Thymus (tissue), 11 donors: Measurements from ENCODE around the gene NOS1. TPM values are rescaled to one million over a fixed set of nuclear protein-coding genes. Genes with fewer than 3 reads are reported as not detected.

Source experiments
- DNase-seq, 9 donors: peaks; one replicate each; pipeline ENCODE4 v3.0.0-alpha.2; 2013; ENCODE audit warnings: low spot score in 9 of 9, low read depth in 6 of 9, missing footprints in 1 of 9
- H3K27ac ChIP-seq, 2 donors: one replicate each; pipeline ENCODE4 v1.5.1; 2013; ENCODE audit warnings: control low read depth in 1 of 2, low read depth in 1 of 2, low read length in 1 of 2, mild to moderate bottlenecking in 1 of 2, moderate library complexity in 1 of 2
- H3K27me3 ChIP-seq, 2 donors: one replicate each; pipeline ENCODE4 v1.5.1; 2013; ENCODE audit warnings: low read length in 1 of 2; ENCODE audit not compliant: control insufficient read depth in 2 of 2, insufficient read depth in 1 of 2
- H3K36me3 ChIP-seq, 2 donors: one replicate each; pipeline ENCODE4 v1.5.1; 2013; ENCODE audit warnings: low read length in 1 of 2, mild to moderate bottlenecking in 1 of 2, moderate library complexity in 1 of 2; ENCODE audit not compliant: control insufficient read depth in 2 of 2, insufficient read depth in 2 of 2
- H3K4me1 ChIP-seq, 2 donors: one replicate each; pipeline ENCODE4 v1.5.1; 2013; ENCODE audit warnings: low read length in 2 of 2; ENCODE audit not compliant: control insufficient read depth in 2 of 2, insufficient read depth in 2 of 2
- H3K4me3 ChIP-seq, 2 donors: one replicate each; pipeline ENCODE4 v1.5.1; 2013; ENCODE audit warnings: low read length in 2 of 2, control low read depth in 1 of 2, mild to moderate bottlenecking in 1 of 2
- H3K9me3 ChIP-seq, 2 donors: one replicate each; pipeline ENCODE4 v1.5.1; 2013; ENCODE audit warnings: low read length in 1 of 2, mild to moderate bottlenecking in 1 of 2; ENCODE audit not compliant: control insufficient read depth in 2 of 2, insufficient read depth in 1 of 2
- WGBS: extraction: QIAGEN DNeasy Blood & Tissue Kit; methylation state at CpG from one replicate; pipeline ENCODE4 v1.1.7; 2013; 5-methylcytosine and 5-hydroxymethylcytosine counted together
- polyA plus RNA-seq: library from polyadenylated mRNA; stranded (reverse); fragments of 200-250 nt; gene quantifications from one replicate; pipeline ENCODE4 v1.2.3, GENCODE V29; 2013
- total RNA-seq: library from RNA; stranded (reverse); fragments of 120-200 nt; gene quantifications from one replicate; pipeline ENCODE4 v1.2.4, GENCODE V29; 2013
- donor health status: healthy.

Gene NOS1
- total and polyA plus RNA-seq, 2 donors: 0.05 to 0.23 TPM

GRCh38 chr12:117359029-117359845, 2.2 kb downstream of the NOS1 start:
- no peaks in the 10 kb centered on the region for H3K4me1 ChIP-seq
- H3K27me3 ChIP-seq: peaks cover 47 to 61% of the 10 kb centered on the region in 2 donors
- no peaks in the 10 kb centered on the region for H3K9me3 ChIP-seq
- no peaks in the 10 kb centered on the region for H3K36me3 ChIP-seq
- no peak for DNase-seq
- H3K4me3 ChIP-seq: no peak overlapping the region
- WGBS: 18% methylated on average over 42 of the region's 42 CpGs
- H3K27ac ChIP-seq: no peak overlapping the region

- Histone ChIP-seq H3K36me3 (no peaks in the 10 kb centered on the region), H3K4me3 (no peak overlapping the region), H3K27ac (no peak overlapping the region), H3K9me3 (no peaks in the 10 kb centered on the region), H3K27me3 (peaks cover 23 to 32% of the 10 kb centered on the region in 2 donors), H3K4me1 (no peaks in the 10 kb centered on the region)
- DNase-seq: no peak
- 49% methylated on average over 1 of the region's 1 CpG for WGBS
These were observed 5.4 kb downstream of the NOS1 start for GRCh38 chr12:117356048-117356447.

GRCh38 chr12:117352883-117353282, 8.5 kb downstream of the NOS1 start:
- Histone ChIP-seq H3K4me1 (no peaks in the 10 kb centered on the region), H3K9me3 (no peaks in the 10 kb centered on the region), H3K4me3 (no peak overlapping the region), H3K27ac (no peak overlapping the region), H3K27me3 (peaks cover 0 to under 1% of the 10 kb centered on the region in 2 donors), H3K36me3 (no peaks in the 10 kb centered on the region)
- DNase-seq: no peak

- 85% methylated on average over 9 of the region's 9 CpGs for WGBS
- DNase-seq: no peak
- no peaks in the 10 kb centered on the region for H3K36me3 ChIP-seq
These were observed 9.2 kb downstream of the NOS1 start for GRCh38 chr12:117352206-117352605.

GRCh38 chr12:117350140-117350539, 11.3 kb downstream of the NOS1 start:
- Histone ChIP-seq H3K9me3 (no peaks in the 10 kb centered on the region), H3K36me3 (no peaks in the 10 kb centered on the region), H3K4me3 (no peak overlapping the region), H3K27me3 (no peaks in the 10 kb centered on the region), H3K27ac (no peak overlapping the region), H3K4me1 (no peaks in the 10 kb centered on the region)
- no peak for DNase-seq
- 94% methylated on average over 4 of the region's 4 CpGs for WGBS

More at GRCh38 chr12:117352206-117352605, 9.2 kb downstream of the NOS1 start:
- no peaks in the 10 kb centered on the region for H3K4me1 ChIP-seq
- H3K4me3 ChIP-seq: no peak overlapping the region
- H3K27me3 ChIP-seq: no peaks in the 10 kb centered on the region
- no peak overlapping the region for H3K27ac ChIP-seq
- H3K9me3 ChIP-seq: no peaks in the 10 kb centered on the region

GRCh38 chr12:117347588-117347987, 13.8 kb downstream of the NOS1 start:
- Histone ChIP-seq H3K27me3 (no peaks in the 10 kb centered on the region), H3K27ac (no peak overlapping the region), H3K9me3 (no peaks in the 10 kb centered on the region), H3K4me1 (no peaks in the 10 kb centered on the region), H3K36me3 (no peaks in the 10 kb centered on the region), H3K4me3 (no peak overlapping the region)
- WGBS: 61% methylated on average over 4 of the region's 4 CpGs
- DNase-seq: no peak

- no peaks in the 10 kb centered on the region for H3K27me3 ChIP-seq
- no peaks in the 10 kb centered on the region for H3K36me3 ChIP-seq
- no peak overlapping the region for H3K4me3 ChIP-seq
- no peaks in the 10 kb centered on the region for H3K9me3 ChIP-seq
- no peak for DNase-seq
- 95% methylated on average over 5 of the region's 5 CpGs for WGBS
- no peak overlapping the region for H3K27ac ChIP-seq
- no peaks in the 10 kb centered on the region for H3K4me1 ChIP-seq
These were observed 16.7 kb downstream of the NOS1 start for GRCh38 chr12:117344716-117345115.

GRCh38 chr12:117343849-117344248, 17.6 kb downstream of the NOS1 start:
- no peaks in the 10 kb centered on the region for H3K27me3 ChIP-seq
- H3K4me1 ChIP-seq: no peaks in the 10 kb centered on the region
- H3K9me3 ChIP-seq: no peaks in the 10 kb centered on the region
- H3K27ac ChIP-seq: no peak overlapping the region
- H3K4me3 ChIP-seq: no peak overlapping the region
- WGBS: 89% methylated on average over 1 of the region's 1 CpG
- no peak for DNase-seq
- H3K36me3 ChIP-seq: no peaks in the 10 kb centered on the region

- Histone ChIP-seq H3K4me3 (no peak overlapping the region), H3K27ac (no peak overlapping the region), H3K9me3 (no peaks in the 10 kb centered on the region), H3K36me3 (no peaks in the 10 kb centered on the region), H3K27me3 (no peaks in the 10 kb centered on the region), H3K4me1 (no peaks in the 10 kb centered on the region)
- WGBS: 66% methylated on average over 4 of the region's 4 CpGs
- DNase-seq: no peak
These were observed 18.1 kb downstream of the NOS1 start for GRCh38 chr12:117343296-117343695.
